Ovary (tissue), 9 donors: ENCODE measurements around the gene ROBO4. TPM values are rescaled to one million over a fixed set of nuclear protein-coding genes. Genes with fewer than 3 reads are reported as not detected.

ENCODE experiments used
- DNase-seq, 5 donors: peaks; one replicate each; pipeline ENCODE4 v3.0.0-alpha.2; 2019 to 2020
- H3K27ac ChIP-seq, 2 donors: fragments of 200-600 bp; one replicate each; pipeline versions ENCODE4 v1.5.1 to v1.8.0; 2019 to 2022
- H3K27me3 ChIP-seq: fragments of 200-600 bp; one replicate; pipeline ENCODE4 v1.8.0; 2022
- H3K36me3 ChIP-seq: fragments of 200-600 bp; sonication (generic); one replicate; pipeline ENCODE4 v1.5.1; 2019
- H3K4me1 ChIP-seq: one replicate; pipeline ENCODE4 v1.8.1; 2013; ENCODE audit warnings: mild to moderate bottlenecking, moderate library complexity; ENCODE audit not compliant: insufficient read depth
- H3K4me3 ChIP-seq: fragments of 200-600 bp; sonication (generic); one replicate; pipeline ENCODE4 v1.5.1; 2017
- H3K9me3 ChIP-seq, 2 donors: fragments of 200-600 bp in 1 of 2; sonication (generic) in 1 of 2; one replicate each; pipeline versions ENCODE4 v1.5.1 to v1.8.1; 2013 to 2019; ENCODE audit warnings: mild to moderate bottlenecking in 1 of 2, moderate library complexity in 1 of 2
- EP300 ChIP-seq: sonication (generic); formaldehyde crosslinking; IDR thresholded peaks from one replicate; pipeline ENCODE4 v1.6.1; 2017; ENCODE audit warnings: antibody characterized with exemption
- POLR2A ChIP-seq: fragments of 450-650 bp; IDR thresholded peaks from one replicate; pipeline ENCODE4 v1.6.1; 2017; ENCODE audit warnings: antibody characterized with exemption, mild to moderate bottlenecking, moderate library complexity
- whole genome bisulfite sequencing, 3 donors: extraction: QIAGEN DNeasy Blood & Tissue Kit in 1 of 3; methylation state at CpG; one replicate each; pipeline versions ENCODE4 v1.1.5 to v1.1.7; 2013 to 2017; 5-methylcytosine and 5-hydroxymethylcytosine counted together
- intact Hi-C, 4 donors: fragments of 100-400 bp; cut with DNase I; formaldehyde crosslinking; loops; one replicate each; pipeline versions ENCODE4 v1.11.0 to v1.15.1; 2022 to 2023
- polyA plus RNA-seq, 2 donors: library from polyadenylated mRNA; stranded (reverse); fragments of 200-250 nt in 1 of 2; fragments of 350-450 nt in 1 of 2; fragmentation: Illumina TruSeq in 1 of 2; extraction: RNeasy Lipid Tissue Mini Kit (QIAGEN cat#74804) in 1 of 2; gene quantifications; one replicate each; pipeline ENCODE4 v1.2.3, GENCODE V29; 2013 to 2014
- total RNA-seq, 7 donors: library from RNA; depleted of rRNA in 2 of 7; stranded (reverse); fragments of >200 nt in 2 of 7; fragmentation: NEBNext Ultra II Directional in 3 of 7; extraction: Animal tissue kit (Norgen Biotek cat#: 25700) in 3 of 7; gene quantifications; one replicate each; pipeline versions ENCODE4 v1.1.0 to v1.2.4, GENCODE V29; 2016 to 2023
- TF ChIP-seq, protein P1 (sequence below), 3 donors: fragments of 450-650 bp in 2 of 3; fragments of 200-600 bp in 1 of 3; IDR thresholded peaks; one replicate each; pipeline versions ENCODE4 v1.5.1 to v1.8.0; 2016 to 2022; ENCODE audit warnings: antibody characterized with exemption in 3 of 3, mild to moderate bottlenecking in 1 of 3
- donor health status: DM: no; HTN: no; CAD: no; lungs with moderate emphysema.
- donor health status: DM: no; HTN: no; CAD: no.
- donor health status: Bipolar disorder and iron deficiency.
- donor health status: DM: yes; HTN: yes; CAD: no.
- donor health status: DM: no; HTN: no; CAD: no.
- donor health status: DM: yes; HTN: yes; CAD: no.

The ROBO4 gene
- total and polyA plus RNA-seq, 9 donors: 5.9 to 22.0 (median 10.0) TPM

DNA sequence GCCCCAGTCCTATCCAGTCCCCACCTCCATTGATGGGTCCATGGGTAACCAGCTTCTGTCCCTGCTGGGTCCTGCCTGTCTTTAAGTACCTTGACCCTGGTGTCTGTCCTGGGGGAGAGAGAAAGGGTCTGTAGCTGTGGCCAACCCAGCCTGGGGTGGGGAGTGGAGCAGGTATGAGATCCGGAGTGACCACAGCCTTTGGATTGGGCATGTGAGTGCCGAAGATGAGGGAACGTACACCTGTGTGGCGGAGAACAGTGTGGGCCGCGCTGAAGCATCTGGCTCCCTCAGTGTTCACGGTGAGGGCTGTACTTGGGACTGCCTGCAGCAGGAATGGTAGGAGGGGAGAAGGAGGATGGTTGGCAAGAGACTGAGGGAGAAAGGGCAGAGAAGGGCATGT is 27.2 kb downstream of the ROBO4 start:
- Histone ChIP-seq H3K4me1 (peaks cover 6% of the 10 kb centered on the region), H3K9me3 (no peaks in the 10 kb centered on the region), H3K36me3 (no peaks in the 10 kb centered on the region), H3K27ac (no peak overlapping the region), H3K4me3 (no peak overlapping the region), H3K27me3 (peaks cover 4% of the 10 kb centered on the region)
- TF ChIP-seq, protein P1, sequence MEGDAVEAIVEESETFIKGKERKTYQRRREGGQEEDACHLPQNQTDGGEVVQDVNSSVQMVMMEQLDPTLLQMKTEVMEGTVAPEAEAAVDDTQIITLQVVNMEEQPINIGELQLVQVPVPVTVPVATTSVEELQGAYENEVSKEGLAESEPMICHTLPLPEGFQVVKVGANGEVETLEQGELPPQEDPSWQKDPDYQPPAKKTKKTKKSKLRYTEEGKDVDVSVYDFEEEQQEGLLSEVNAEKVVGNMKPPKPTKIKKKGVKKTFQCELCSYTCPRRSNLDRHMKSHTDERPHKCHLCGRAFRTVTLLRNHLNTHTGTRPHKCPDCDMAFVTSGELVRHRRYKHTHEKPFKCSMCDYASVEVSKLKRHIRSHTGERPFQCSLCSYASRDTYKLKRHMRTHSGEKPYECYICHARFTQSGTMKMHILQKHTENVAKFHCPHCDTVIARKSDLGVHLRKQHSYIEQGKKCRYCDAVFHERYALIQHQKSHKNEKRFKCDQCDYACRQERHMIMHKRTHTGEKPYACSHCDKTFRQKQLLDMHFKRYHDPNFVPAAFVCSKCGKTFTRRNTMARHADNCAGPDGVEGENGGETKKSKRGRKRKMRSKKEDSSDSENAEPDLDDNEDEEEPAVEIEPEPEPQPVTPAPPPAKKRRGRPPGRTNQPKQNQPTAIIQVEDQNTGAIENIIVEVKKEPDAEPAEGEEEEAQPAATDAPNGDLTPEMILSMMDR (IDR thresholded peaks at IDR 0.05): no peak
- no peak for TF ChIP-seq POLR2A
- no peak for TF ChIP-seq EP300
- WGBS, 3 donors: 54 to 63% (median 58%) methylated on average over 7 of the region's 7 CpGs
- intact Hi-C loops: loop anchor here in 2 of 4 donors (10.0 kb wide), 3 partner anchors 74 to 244 kb away; partner anchors contain the start of genes CCDC15 (in 1 of the 2) and TMEM218 (in 1 of the 2)
- no peak for DNase-seq

DNA sequence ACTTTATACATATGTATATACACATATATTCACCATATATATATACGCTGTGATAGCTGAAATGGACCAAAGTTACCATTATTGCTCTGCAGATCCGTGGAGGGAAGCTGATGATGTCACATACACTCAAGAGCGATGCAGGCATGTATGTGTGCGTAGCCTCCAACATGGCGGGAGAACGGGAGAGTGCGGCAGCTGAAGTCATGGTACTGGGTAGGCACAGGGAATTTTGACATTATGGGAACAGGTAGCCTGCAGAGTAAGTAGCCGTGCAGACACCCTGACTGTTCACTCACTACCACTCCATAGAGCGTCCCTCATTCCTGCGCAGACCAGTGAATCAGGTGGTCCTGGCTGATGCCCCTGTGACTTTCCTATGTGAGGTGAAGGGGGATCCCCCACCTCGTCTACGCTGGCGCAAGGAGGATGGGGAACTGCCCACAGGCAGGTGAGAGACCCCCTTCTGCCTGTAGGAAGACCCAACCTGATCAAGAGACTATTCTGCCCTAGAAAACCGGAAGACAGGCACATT is 27.7 kb downstream of the ROBO4 start:
- DNase-seq: no peak
- no peak overlapping the region for H3K27ac ChIP-seq
- 51 to 69% (median 66%) methylated on average over 14 of the region's 14 CpGs for WGBS, 3 donors
- H3K4me3 ChIP-seq: no peak overlapping the region
- no peaks in the 10 kb centered on the region for H3K9me3 ChIP-seq
- peaks cover 8% of the 10 kb centered on the region for H3K4me1 ChIP-seq
- H3K36me3 ChIP-seq: no peaks in the 10 kb centered on the region
- TF ChIP-seq, protein P1 (IDR thresholded peaks at IDR 0.05): no peak
- TF ChIP-seq EP300: no peak
- TF ChIP-seq POLR2A: no peak
- intact Hi-C loops: loop anchor here in 2 of 4 donors (10.0 kb wide), 3 partner anchors 75 to 245 kb away; partner anchors contain the start of genes CCDC15 (in 1 of the 2) and TMEM218 (in 1 of the 2)
- peaks cover 4% of the 10 kb centered on the region for H3K27me3 ChIP-seq

DNA sequence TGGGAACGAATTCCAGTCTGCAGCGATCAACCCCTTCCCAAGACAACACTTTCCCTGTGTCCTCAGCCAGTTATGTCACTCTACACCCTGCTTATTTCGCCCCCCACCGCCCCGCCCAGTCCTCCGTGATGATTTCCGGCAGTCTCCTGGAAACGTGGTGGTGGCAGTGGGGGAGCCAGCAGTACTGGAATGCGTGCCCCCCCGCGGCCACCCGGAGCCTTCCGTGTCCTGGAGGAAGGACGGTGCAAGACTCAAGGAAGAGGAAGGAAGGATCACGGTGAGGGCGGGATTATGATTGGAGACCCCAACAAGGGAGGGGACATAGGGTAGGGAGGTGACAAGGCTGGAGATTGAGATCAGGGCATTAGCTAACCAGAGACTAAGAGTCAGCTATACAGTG is 28.3 kb downstream of the ROBO4 start:
- peak in 1 of 5 donors; percentile 9 for DNase-seq
- 4 to 5% (median 4%) methylated on average over 16 of the region's 16 CpGs for WGBS, 3 donors
- Histone ChIP-seq H3K4me1 (peaks cover 9% of the 10 kb centered on the region), H3K4me3 (no peak overlapping the region), H3K36me3 (no peaks in the 10 kb centered on the region), H3K9me3 (no peaks in the 10 kb centered on the region), H3K27ac (no peak overlapping the region), H3K27me3 (peaks cover 4% of the 10 kb centered on the region)
- intact Hi-C loops: no loop called here
- TF ChIP-seq EP300 (no peak), POLR2A (no peak)
- TF ChIP-seq, protein P1 (IDR thresholded peaks at IDR 0.05): no peak

DNA sequence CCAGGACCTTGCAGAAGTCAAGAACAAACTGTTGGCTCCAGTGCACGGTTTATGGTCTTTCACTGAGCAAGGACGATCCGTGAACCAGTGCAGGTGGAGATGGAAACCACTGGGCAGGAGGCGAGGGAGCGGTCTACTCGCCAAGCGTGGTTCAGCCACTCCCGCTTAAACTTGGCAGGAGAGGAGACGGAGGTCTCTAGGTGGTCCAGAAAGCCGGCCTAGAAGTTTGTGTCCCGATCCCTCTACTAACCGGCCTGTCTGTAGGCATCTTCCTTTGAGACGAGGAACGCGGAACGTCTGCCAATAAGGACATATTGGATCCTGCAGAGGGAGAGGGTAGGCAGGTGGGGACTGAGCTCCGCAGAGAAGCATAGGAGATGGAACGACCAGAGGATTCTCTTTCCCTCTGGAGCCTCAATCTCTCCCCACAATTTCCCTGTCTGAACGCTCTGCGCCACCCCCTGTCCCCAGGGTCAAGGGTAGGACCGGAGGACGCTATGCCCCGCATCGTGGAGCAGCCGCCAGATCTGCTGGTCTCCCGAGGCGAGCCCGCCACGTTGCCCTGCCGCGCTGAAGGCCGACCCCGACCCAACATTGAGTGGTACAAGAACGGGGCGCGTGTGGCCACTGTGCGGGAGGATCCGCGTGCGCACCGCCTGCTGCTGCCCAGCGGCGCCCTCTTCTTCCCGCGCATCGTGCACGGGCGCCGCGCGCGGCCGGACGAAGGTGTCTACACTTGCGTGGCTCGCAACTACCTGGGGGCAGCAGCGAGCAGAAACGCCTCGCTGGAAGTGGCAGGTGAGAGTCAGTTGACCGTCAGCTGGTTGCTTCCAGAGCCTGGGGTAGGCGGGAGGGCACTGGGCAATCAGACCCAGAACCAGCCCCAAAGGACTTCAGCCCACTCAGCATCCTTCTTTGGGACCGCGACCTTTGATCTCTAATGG is 29.1 kb downstream of the ROBO4 start:
- Histone ChIP-seq H3K4me1 (peaks cover 9% of the 10 kb centered on the region), H3K36me3 (no peaks in the 10 kb centered on the region), H3K4me3 (no peak overlapping the region), H3K9me3 (no peaks in the 10 kb centered on the region), H3K27me3 (peaks cover 4% of the 10 kb centered on the region), H3K27ac (no peak overlapping the region)
- WGBS, 3 donors: 4 to 7% (median 7%) methylated on average over 48 to 63 of the region's 63 CpGs
- peak in 1 of 5 donors; percentile 10 for DNase-seq
- intact Hi-C loops: no loop called here
- TF ChIP-seq, protein P1 (IDR thresholded peaks at IDR 0.05): no peak
- TF ChIP-seq EP300: no peak
